Ascending aorta (tissue), 2 donors: ENCODE measurements around the gene ZNF423. TPM values are rescaled to one million over a fixed set of nuclear protein-coding genes. Genes with fewer than 3 reads are reported as not detected.

Experiments
- DNase-seq, 2 donors: peaks; one replicate each; pipeline ENCODE4 v3.0.0-alpha.2; 2019; ENCODE audit warnings: low spot score in 2 of 2
- H3K27ac ChIP-seq, 2 donors: fragments of 200-600 bp; sonication (generic); one replicate each; pipeline ENCODE4 v1.5.1; 2016 to 2017; ENCODE audit warnings: mild to moderate bottlenecking in 1 of 2
- H3K27me3 ChIP-seq: fragments of 200-600 bp; sonication (generic); one replicate; pipeline ENCODE4 v1.5.1; 2017
- H3K36me3 ChIP-seq, 2 donors: fragments of 200-600 bp; sonication (generic); one replicate each; pipeline ENCODE4 v1.5.1; 2016
- H3K4me1 ChIP-seq, 2 donors: fragments of 200-600 bp; sonication (generic); one replicate each; pipeline ENCODE4 v1.5.1; 2016 to 2017; ENCODE audit warnings: mild to moderate bottlenecking in 1 of 2
- H3K4me3 ChIP-seq, 2 donors: fragments of 200-600 bp; sonication (generic); one replicate each; pipeline ENCODE4 v1.5.1; 2016 to 2017; ENCODE audit warnings: mild to moderate bottlenecking in 1 of 2
- H3K9me3 ChIP-seq, 2 donors: fragments of 200-600 bp; sonication (generic); one replicate each; pipeline ENCODE4 v1.5.1; 2016
- intact Hi-C: fragments of 100-400 bp; cut with DNase I; formaldehyde crosslinking; loops from one replicate; pipeline ENCODE4 v1.15.1; 2023
- total RNA-seq: library from RNA; depleted of rRNA; stranded (reverse); fragments of >200 nt; gene quantifications from one replicate; pipeline ENCODE4 v1.1.0, GENCODE V29; 2016
- TF ChIP-seq, protein P1 (sequence below), 3 experiments: fragments of 200-600 bp in 2 of 3; fragments of 450-650 bp in 1 of 3; sonication (generic) in 2 of 3; IDR thresholded peaks; one replicate each; pipeline ENCODE4 v1.5.1; 2016 to 2019; ENCODE audit warnings: antibody characterized with exemption in 3 of 3, mild to moderate bottlenecking in 1 of 3, moderate library complexity in 1 of 3

ZNF423 gene
- total RNA-seq, 1 donor from 2014 or later, result 42.9 TPM

DNA sequence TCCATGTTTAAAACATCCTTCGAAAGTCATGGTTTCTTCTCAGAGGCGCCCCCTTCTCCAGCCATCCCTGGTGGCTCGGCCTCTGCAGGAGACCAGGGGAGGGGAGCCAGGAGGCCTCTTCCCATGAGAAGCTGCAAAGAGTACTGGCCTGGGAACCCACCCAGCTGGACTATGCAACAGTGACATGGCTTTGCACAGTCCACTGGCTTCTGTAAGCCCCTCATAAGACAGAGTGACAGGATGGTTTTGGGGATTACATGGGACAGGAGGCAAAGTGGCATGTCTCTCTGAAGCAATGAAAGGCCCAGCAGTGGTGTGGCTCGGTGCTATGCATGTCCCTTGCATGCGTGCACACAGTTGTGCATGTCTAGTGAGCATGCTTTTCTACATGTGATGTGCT, 382.8 kb downstream of the ZNF423 start:
- no peaks in the 10 kb centered on the region for H3K27me3 ChIP-seq
- no peak overlapping the region for H3K4me3 ChIP-seq
- DNase-seq, result peak in 1 of 2 donors; percentile 42
- H3K4me1 ChIP-seq, result peaks cover 0 to 2% of the 10 kb centered on the region in 2 donors
- H3K27ac ChIP-seq, result no peak overlapping the region
- H3K9me3 ChIP-seq, result no peaks in the 10 kb centered on the region
- TF ChIP-seq, protein P1, sequence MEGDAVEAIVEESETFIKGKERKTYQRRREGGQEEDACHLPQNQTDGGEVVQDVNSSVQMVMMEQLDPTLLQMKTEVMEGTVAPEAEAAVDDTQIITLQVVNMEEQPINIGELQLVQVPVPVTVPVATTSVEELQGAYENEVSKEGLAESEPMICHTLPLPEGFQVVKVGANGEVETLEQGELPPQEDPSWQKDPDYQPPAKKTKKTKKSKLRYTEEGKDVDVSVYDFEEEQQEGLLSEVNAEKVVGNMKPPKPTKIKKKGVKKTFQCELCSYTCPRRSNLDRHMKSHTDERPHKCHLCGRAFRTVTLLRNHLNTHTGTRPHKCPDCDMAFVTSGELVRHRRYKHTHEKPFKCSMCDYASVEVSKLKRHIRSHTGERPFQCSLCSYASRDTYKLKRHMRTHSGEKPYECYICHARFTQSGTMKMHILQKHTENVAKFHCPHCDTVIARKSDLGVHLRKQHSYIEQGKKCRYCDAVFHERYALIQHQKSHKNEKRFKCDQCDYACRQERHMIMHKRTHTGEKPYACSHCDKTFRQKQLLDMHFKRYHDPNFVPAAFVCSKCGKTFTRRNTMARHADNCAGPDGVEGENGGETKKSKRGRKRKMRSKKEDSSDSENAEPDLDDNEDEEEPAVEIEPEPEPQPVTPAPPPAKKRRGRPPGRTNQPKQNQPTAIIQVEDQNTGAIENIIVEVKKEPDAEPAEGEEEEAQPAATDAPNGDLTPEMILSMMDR (IDR thresholded peaks at IDR 0.05), result no peak
- H3K36me3 ChIP-seq, result no peaks in the 10 kb centered on the region
- intact Hi-C loops, result no loop called here

DNA sequence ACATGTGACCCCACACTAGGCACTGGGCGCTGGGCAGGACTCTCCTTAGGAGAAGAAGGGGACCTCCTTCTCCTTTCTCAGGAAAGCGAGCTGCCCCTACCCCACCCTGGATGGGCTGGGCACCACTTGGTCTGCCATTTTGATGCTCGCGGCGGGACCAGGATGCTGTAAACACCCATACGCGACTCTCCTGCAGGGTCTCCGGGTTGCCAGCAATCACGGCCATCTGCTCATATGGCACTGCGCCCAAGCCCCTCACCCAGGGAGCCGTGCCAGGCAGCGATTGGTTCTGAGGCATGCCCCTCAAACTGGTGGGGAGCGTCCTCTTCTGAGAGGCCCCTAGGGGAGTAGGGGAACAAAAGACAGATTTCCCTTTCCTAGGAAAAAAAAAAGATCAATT, 383.3 kb downstream of the ZNF423 start:
- DNase-seq, result peak in 1 of 2 donors; percentile 12
- TF ChIP-seq, protein P1 (IDR thresholded peaks at IDR 0.05), result no peak

DNA sequence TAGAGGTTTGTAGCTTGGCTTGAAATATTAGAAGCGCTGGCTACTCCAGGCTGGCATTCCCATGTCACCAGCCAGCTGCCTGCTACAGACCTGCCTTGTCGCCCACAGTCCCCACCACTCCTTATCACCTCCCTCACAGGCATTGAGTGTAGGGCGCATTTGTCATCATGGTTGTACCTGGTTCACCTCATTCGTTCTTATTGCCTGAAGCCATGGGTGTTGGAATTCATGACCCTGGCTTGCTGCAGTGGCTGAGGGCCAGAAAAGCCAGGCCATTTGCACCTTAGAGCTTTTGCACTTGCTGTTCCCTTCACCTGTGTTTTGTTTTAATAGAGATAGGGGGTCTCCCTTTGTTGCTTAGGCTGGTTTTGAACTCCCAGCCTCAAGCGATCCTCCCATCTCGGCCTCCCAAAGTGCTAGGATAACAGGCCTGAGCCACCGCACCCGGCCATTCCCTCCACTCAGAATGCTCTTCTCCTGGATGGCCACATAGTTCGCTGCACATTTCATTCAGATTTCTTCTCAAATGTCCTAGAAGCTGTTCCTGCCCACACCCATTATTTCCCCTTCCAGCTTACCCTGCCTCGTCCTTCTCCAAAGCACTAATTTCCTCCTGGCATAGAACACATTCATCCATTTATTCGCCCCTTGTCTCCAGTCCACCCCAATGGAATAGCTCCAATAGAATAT, 384.7 kb downstream of the ZNF423 start:
- no peaks in the 10 kb centered on the region for H3K27me3 ChIP-seq
- TF ChIP-seq, protein P1 (IDR thresholded peaks at IDR 0.05), result no peak
- no peaks in the 10 kb centered on the region for H3K9me3 ChIP-seq
- H3K27ac ChIP-seq, result no peak overlapping the region
- DNase-seq, result peak in 1 of 2 donors; percentile 52
- intact Hi-C loops, result no loop called here
- H3K4me1 ChIP-seq, result no peaks in the 10 kb centered on the region
- no peak overlapping the region for H3K4me3 ChIP-seq
- no peaks in the 10 kb centered on the region for H3K36me3 ChIP-seq

More for the DNA sequence above, 383.3 kb downstream of the ZNF423 start:
- Histone ChIP-seq H3K9me3 (no peaks in the 10 kb centered on the region), H3K4me3 (no peak overlapping the region), H3K27ac (no peak overlapping the region), H3K36me3 (no peaks in the 10 kb centered on the region), H3K27me3 (no peaks in the 10 kb centered on the region), H3K4me1 (no peaks in the 10 kb centered on the region)
- intact Hi-C loops, result no loop called here

DNA sequence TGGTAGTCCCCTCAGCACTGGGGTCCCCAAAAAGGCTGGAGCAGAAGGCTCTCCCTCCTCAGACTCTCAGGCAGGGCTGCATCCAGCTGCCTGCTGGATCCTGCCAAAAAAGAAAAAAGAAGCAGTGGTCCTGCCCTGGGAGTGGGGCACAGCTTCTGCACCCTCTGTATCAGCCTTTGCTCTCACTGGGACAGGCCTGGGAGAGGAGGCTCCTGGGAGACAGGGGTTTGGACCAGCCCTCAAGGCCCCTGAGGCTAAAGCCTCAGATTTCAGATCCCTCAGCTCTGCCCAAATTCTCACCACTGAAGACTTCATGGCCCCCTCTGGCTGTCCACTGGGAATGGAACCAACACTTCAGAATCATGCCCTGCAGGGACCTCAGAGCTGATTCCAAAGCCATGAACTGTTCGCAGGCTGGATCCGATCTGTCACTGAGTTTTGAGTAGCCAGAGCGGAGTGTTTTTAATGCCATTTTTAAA, 385.4 kb downstream of the ZNF423 start:
- Histone ChIP-seq H3K27me3 (no peaks in the 10 kb centered on the region), H3K4me1 (no peaks in the 10 kb centered on the region), H3K27ac (no peak overlapping the region), H3K9me3 (no peaks in the 10 kb centered on the region), H3K36me3 (no peaks in the 10 kb centered on the region), H3K4me3 (no peak overlapping the region)
- intact Hi-C loops, result no loop called here
- TF ChIP-seq, protein P1 (IDR thresholded peaks at IDR 0.05), result no peak
- no peak for DNase-seq

DNA sequence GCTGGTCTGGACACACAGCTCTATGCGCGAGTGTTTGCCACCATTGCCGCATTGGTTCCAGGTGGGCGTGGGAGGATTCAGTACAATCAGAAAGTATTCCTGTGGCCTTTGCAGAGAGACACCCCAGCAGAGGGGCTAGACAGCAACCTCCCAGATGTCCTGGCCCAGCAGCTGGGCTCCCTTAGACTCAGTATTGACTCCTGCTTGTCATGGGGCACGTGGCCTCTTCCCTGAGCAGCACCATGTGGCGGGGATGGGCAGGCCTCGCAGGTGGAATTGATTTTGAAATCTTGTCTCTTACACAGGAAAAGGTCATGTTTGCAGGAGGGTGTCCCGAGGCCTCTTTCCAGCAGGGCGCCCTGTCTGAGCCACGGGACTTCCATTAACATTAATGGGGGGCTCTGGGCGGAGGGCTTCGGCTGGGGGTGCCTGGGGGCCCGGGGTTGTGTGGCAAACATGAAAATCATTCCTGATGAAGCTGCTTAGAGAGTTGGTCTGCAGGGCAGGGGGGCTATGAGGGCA, 385.9 kb downstream of the ZNF423 start:
- intact Hi-C loops, result no loop called here
- Histone ChIP-seq H3K4me3 (no peak overlapping the region), H3K9me3 (no peaks in the 10 kb centered on the region), H3K36me3 (no peaks in the 10 kb centered on the region), H3K27ac (no peak overlapping the region), H3K4me1 (no peaks in the 10 kb centered on the region), H3K27me3 (no peaks in the 10 kb centered on the region)
- DNase-seq, result no peak
- TF ChIP-seq, protein P1 (IDR thresholded peaks at IDR 0.05), result no peak
